Body of pancreas (tissue), 4 donors: ENCODE data around the gene UBE4B.

ENCODE experiments used
- CTCF ChIP-seq, 7 experiments: fragments of 450-650 bp in 4 of 7; fragments of 200-600 bp in 3 of 7; sonication (generic) in 3 of 7; IDR thresholded peaks; one replicate each; pipeline ENCODE4 v1.5.1; 2016 to 2019; ENCODE audit warnings: antibody characterized with exemption in 7 of 7
- POLR2A ChIP-seq, 3 donors: fragments of 450-650 bp; IDR thresholded peaks; one replicate each; pipeline ENCODE4 v1.6.1; 2016; ENCODE audit warnings: antibody characterized with exemption in 3 of 3, mild to moderate bottlenecking in 2 of 3

- no peak for TF ChIP-seq CTCF (IDR thresholded peaks at IDR 0.05)
- no peak for TF ChIP-seq POLR2A (IDR thresholded peaks at IDR 0.05)
Observed at GRCh38 chr1:10117132-10117531, 84.4 kb downstream of the UBE4B start.
